GM18517 (cell line): Measurements from ENCODE around the gene QPCTL.
"Not testable (repeated sequence)": the region's sequence is repeated elsewhere in the genome, so short reads cannot be mapped to it uniquely, and the experiment has no call there.

Experiments
- ATAC-seq: cut with Tn5 transposase; IDR thresholded peaks from one replicate; pipeline ENCODE4 v1.9.1; 2021; ENCODE audit warnings: mild to moderate bottlenecking, moderate library complexity; ENCODE audit not compliant: unreplicated experiment

Gene QPCTL

DNA sequence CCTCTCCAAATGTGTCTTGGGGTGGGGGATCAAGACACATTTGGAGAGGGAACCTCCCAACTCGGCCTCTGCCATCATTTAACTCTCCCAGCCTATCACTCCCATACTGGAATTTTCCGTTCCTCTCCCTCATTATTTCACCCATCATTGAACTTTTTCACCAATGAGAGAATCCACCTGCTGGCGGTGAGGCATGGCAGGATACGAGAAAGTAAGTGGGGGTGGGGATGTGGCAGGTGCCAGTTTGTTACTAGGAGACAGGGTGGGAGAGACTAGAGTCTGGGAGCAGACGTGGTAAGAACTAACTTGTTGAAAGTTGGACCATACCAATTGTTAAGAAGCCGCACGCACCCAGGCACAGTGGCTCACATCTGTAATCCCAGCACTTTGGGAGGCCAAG lies 17.5 kb upstream of the QPCTL start:
- no peak for ATAC-seq

- ATAC-seq, result no peak
These were observed 15.6 kb upstream of the QPCTL start for GRCh38 chr19:45676851-45677263.

GRCh38 chr19:45677351-45678230 lies 14.9 kb upstream of the QPCTL start:
- ATAC-seq, result no peak

DNA sequence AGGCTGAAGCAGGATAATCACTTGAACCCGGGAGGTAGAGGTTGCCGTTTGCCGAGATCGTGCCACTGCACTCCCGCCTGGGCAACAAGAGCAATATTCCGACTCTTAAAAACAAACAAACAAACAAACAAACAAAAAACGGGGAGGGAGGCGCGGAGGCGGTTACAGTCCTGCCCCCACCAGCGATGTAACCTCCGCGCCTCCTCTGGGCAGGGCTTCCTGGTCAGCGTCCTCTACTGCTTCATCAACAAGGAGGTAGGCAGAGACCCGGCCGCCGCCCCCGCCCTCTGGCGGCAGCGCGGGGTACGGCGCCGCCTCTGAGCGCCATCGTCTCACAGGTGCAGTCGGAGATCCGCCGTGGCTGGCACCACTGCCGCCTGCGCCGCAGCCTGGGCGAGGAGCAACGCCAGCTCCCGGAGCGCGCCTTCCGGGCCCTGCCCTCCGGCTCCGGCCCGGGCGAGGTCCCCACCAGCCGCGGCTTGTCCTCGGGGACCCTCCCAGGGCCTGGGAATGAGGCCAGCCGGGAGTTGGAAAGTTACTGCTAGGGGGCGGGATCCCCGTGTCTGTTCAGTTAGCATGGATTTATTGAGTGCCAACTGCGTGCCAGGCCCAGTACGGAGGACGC lies 11.0 kb upstream of the QPCTL start:
- ATAC-seq, result peak; percentile 59

- no peak for ATAC-seq
These were observed 10.3 kb upstream of the QPCTL start for GRCh38 chr19:45682117-45682516.

DNA sequence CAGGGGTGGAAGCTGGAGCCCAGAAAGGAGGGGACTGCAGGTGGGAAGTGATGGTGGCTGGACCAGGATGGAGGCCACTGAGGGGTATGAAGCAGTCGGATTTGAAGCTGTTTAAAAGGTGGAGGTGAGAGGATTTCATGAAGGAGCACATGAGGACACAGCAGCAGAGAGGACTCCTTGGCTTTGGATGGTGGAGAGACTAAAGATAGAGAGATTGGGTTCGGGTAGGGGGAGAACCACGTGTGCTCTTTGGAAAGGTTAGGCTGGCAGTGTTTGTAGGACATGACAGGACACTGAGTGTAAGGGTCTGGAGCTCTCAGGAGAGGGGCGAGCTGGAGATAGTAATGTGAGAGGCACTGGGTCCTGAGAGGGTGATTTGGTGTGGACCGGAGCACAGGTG lies 9.6 kb upstream of the QPCTL start:
- no peak for ATAC-seq

GRCh38 chr19:45685045-45685444 lies 7.4 kb upstream of the QPCTL start:
- ATAC-seq, result not testable (repeated sequence)

DNA sequence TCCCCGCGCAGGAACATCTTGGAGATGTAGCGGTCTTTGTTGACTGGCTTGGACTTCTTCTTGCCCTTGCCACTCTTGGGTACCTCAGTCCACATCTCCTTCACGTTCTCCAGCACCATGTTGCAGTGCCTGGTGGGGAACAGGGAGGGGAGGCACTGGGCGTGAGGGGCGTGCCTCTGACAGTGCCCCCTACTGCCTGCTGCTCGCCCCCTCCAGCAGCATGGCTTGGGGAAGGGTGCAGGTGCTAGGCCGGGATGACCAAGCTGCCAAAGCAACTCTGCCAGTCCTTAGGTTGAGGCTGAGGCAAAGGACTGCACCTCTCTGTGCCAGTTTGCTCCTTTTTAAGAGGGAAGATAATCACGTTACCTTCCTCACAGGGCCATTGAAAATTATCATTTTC lies 4.9 kb upstream of the QPCTL start:
- no peak for ATAC-seq

DNA sequence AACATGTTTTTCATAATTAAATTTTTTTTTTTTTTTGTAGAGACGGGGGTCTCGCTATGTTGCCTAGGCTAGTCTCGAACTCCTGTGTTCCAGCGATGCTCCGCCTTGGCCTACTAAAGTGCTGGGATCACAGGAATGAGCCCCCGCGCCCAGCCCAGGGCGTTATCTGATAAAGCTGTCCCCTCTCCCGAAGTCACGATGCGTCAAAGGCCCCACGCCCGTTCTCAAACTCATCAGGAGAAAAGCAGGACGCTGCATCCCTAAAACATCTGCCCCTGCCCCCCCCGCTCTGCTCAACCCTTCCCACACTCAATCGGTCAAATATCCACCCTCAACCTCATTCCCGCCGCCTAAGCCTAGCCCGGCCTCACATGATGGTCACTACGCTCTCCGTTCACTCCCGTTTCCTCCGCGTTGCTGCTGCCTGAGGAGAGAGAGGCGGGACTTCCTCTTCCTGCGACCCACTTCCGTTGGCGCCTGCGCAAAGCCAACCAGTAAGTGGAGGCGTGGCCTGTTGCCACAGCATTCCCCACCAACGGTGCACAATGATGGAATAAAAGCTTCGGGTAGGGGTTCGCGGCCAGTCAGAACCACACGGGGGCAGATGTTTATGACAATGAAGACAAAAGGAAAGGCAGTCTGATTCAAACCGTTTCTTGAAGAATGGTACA lies 815 bp upstream of the QPCTL start, which contains the start of gene SNRPD2:
Gene SNRPD2 (minus strand): TSS at position 438 of the 671 bp plus-strand sequence. CDS start 65 bp downstream, at position 373.
- ATAC-seq, result peak; percentile 46

GRCh38 chr19:45693106-45693788 lies 781 bp downstream of the QPCTL start:
- ATAC-seq, result no peak

- no peak for ATAC-seq
These were observed 9.2 kb downstream of the QPCTL start for GRCh38 chr19:45701676-45702075.

DNA sequence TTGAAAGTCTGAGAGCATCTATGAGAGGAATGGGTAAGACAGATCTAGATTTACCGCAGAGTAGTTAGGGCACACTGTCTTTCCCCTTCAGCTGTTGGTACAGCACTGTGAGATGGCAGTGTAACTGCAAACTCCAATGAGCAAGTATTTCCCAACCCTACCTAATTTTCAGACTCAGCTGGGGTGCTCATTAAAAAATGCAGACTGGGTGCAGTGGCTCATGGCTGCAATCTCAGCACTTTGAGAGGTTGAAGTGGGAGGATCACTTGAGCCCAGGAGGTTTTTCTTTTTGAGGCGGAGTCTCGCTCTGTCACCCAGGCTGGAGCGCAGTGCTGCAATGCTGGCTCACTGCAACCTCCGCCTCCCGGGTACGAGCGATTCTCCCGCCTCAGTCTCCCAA lies 12.6 kb downstream of the QPCTL start:
- no peak for ATAC-seq

DNA sequence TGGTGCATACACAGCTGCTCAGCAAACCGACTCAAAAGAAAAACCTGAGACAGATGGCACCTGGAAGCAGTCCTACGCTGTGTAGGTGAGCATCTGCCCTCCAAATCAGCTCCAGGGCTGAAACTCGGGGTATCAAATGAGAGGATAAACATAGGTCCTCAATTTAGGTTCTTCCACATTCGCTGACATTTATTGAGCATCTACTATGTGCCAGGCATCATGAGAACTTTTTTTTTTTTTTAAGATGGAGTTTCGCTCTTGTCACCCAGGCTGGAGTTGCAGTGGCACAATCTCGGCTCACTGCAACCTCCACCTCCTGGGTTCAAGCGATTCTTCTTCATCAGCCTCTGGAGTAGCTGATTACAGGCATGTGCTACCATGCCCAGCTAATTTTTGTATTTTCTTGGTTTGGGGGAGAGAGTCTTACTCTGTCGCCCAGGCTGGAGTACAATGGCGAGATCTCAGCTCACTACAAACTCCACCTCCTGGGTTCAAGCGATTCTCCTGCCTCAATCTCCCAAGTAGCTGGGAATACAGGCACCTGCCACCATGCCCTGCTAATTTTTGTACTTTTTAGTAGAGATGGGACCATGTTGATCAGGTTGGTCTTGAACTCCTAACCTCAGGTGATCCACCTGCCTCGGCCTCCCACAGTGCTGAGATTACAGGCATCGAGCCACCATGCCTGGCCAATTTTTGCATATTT lies 13.4 kb downstream of the QPCTL start:
- ATAC-seq, result no peak

GRCh38 chr19:45710356-45711130 lies 18.1 kb downstream of the QPCTL start:
- ATAC-seq, result no peak

DNA sequence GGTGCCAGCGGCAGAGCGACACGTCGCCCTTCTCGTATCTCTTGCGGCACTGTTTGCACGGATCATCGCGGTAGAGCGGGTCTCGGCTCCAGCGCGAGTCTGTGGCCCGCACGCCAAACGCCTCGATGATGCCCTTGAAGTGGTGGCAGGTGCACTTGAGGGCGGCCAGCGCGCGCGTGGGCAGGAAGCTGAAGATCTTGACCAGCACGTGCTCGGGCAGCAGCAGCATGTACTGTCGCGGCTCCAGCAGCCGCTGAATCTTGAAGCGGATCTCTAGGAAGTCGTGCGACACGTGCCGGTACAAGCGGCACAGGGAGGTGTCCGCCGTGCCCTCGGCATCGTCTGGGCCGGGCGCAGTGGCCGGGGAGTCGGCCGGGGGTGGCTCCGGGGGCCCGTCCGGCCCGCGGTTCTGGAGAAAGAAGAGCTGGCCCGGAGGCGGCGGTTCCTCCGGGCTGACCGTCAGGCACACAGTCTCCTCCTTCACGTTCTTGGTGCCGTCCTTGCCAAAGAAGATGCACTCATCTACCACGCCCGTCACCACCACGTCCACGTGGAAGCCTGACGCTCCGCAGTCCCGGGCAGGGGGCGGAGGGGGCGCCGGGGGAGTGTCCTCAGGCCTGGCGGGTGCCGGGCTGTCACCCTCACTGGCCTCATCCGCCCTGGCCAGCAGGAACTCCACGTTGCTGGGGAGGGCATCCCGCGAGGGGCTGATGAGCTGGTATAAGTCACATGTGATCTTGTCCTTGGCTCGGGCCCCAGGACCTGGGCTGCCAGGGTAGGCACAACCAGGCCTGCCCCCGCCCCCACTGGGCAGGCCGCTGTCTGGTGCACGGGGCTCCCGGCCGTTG lies 19.6 kb downstream of the QPCTL start:
- no peak for ATAC-seq

- no peak for ATAC-seq
These were observed 20.2 kb downstream of the QPCTL start for GRCh38 chr19:45712699-45713067.

DNA sequence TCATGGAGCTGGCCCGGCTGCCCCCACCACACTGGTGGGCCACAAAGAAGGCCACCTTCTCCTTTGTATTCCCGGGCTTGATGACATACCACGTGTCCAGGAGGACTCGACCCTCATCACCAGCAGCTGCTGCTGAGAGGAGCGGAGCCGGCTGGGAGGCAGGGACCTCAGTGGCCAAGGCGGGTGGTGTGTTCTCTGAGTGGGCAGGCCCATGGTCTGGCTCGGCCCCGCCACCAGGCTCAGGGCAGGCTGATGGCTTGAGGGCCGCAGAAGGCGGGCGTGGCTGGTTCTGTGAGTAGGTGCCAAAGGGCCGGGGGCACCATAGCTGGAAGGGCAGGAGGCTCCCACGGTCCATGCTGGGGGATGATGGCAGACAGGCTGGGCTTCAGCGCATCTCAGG lies 20.7 kb downstream of the QPCTL start:
- ATAC-seq, result no peak

GRCh38 chr19:45715139-45715538 lies 22.7 kb downstream of the QPCTL start:
- no peak for ATAC-seq
